K562 (cell line): ENCODE data around the gene ZNF691. TPM values are rescaled to one million over a fixed set of nuclear protein-coding genes. Genes with fewer than 3 reads are reported as not detected.

Experiments
- CBX2 ChIP-seq: fragments of 200-600 bp; sonication (generic); IDR thresholded peaks from one replicate; pipeline ENCODE4 v1.6.1; 2012; ENCODE audit warnings: mild to moderate bottlenecking, low read length, inconsistent platforms; ENCODE audit not compliant: insufficient read depth, poor library complexity, severe bottlenecking
- CCNT2 ChIP-seq: IDR thresholded peaks from 2 replicates; pipeline ENCODE4 v1.6.1; 2011; ENCODE audit warnings: borderline replicate concordance, low read depth, mild to moderate bottlenecking, moderate library complexity, mixed read lengths, low read length; ENCODE audit not compliant: insufficient read length; ENCODE audit errors: extremely low read depth
- CHD7 ChIP-seq: fragments of 200-600 bp; sonication (generic); IDR thresholded peaks from one replicate; pipeline ENCODE4 v1.6.1; 2012; ENCODE audit warnings: mild to moderate bottlenecking, low read depth, low read length, inconsistent platforms
- FOXP1 ChIP-seq: sonication (generic); formaldehyde crosslinking; IDR thresholded peaks from 2 replicates; pipeline ENCODE4 v1.8.0; 2022; ENCODE audit warnings: mild to moderate bottlenecking, missing genetic modification reagents
- GABPB1 ChIP-seq: sonication (generic); formaldehyde crosslinking; IDR thresholded peaks from 2 replicates; pipeline ENCODE4 v1.8.0; 2022; ENCODE audit warnings: mild to moderate bottlenecking, missing genetic modification reagents
- PTRF ChIP-seq: fragments of 450-650 bp; IDR thresholded peaks from 2 replicates; pipeline ENCODE4 v1.6.1; 2016; ENCODE audit warnings: mild to moderate bottlenecking, missing genetic modification characterization, missing compliant biosample characterization
- RFX7 ChIP-seq: fragments of 250-450 bp; sonication (Bioruptor Pico); IDR thresholded peaks from 2 replicates; pipeline ENCODE4 v1.5.1; 2021; ENCODE audit warnings: mild to moderate bottlenecking
- TRIM24 ChIP-seq, 2 experiments: fragments of 450-650 bp; IDR thresholded peaks; 2 replicates each; pipeline ENCODE4 v1.6.1; 2016
- TSC22D4 ChIP-seq: fragments of 450-650 bp; IDR thresholded peaks from 2 replicates; pipeline ENCODE4 v1.6.1; 2016; ENCODE audit warnings: missing genetic modification characterization, missing biosample characterization, control low read depth
- ZFP1 ChIP-seq: fragments of 450-650 bp; formaldehyde crosslinking; IDR thresholded peaks from 2 replicates; pipeline ENCODE4 v1.4.0; 2020; ENCODE audit warnings: mild to moderate bottlenecking, mixed read lengths
- ZNF124 ChIP-seq: sonication (generic); formaldehyde crosslinking; IDR thresholded peaks from 2 replicates; pipeline ENCODE4 v1.8.1; 2022; ENCODE audit warnings: missing genetic modification reagents
- polyA plus RNA-seq, 8 experiments: library from polyadenylated mRNA; depleted of rRNA in 4 of 8; stranded (reverse) in 5 of 8; unstranded in 3 of 8; fragments of >200 nt; fragmentation: Nextera tagmentation in 2 of 8; fragmentation: Illumina TruSeq in 1 of 8; extraction: Ambion mirVana in 2 of 8; extraction: Trizol in 1 of 8; gene quantifications; 2 replicates each; pipeline versions ENCODE4 v1.2.1 to v1.2.3, GENCODE V29; 2011 to 2014; ENCODE audit warnings: inconsistent platforms in 1 of 8, missing spikeins in 1 of 8
- total RNA-seq, 7 experiments: library from RNA; depleted of rRNA in 6 of 7; stranded (reverse); fragments of >200 nt in 6 of 7; fragmentation: Illumina TruSeq in 2 of 7; extraction: Trizol in 2 of 7; gene quantifications; 2 replicates each; pipeline versions ENCODE4 v1.2.1 to v1.2.3, GENCODE V29; 2011 to 2021; ENCODE audit warnings: low replicate concordance in 1 of 7
- TF ChIP-seq, protein P1 (sequence below): fragments of 250-450 bp; sonication (Bioruptor Pico); IDR thresholded peaks from 2 replicates; pipeline ENCODE4 v1.8.0; 2021; ENCODE audit warnings: mild to moderate bottlenecking, moderate library complexity

ZNF691 gene
- total and polyA plus RNA-seq, 9 of the 15 experiments (the other 6 are each of a cell fraction or from before 2014, with no cell fraction given): 10.7 to 30.4 (median 14.8) TPM

DNA sequence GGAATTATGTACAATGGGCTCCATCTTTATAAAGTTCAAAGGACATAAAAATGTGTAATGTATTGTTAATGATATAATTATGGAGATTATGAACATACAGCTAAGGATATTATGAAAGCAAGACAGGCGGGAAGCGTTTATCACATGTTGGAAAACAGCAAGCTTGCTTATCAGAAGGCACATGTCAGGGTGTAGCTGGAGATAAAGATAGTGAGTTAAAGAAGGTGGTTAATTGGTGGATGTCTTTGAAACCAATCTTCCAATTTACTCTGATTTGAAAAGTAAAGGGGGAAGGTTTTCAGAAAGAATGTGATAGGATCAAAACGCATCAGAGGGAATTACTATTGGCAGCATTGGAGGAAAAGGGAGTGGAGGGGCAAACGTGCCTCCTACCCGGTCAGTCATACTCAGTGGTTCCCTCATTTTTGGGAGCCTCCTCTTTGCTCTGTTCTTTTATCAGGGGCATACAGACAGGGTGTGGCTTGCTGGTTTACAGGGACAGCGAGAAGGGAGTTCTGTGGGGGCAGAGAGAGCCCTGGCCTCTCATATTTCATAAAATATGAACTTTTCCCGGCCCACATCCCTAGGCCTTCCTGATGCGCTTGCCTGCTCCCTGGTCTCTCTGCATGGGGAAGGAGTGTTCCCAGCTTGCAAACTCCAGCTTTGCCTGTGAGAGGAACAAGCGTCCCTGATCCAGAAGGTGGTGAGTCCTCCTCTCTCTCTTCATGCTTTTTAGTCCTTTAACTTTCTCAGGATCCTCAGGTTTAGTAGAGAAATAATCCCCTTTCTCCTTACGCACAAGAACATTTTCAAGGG, 21.2 kb upstream of the ZNF691 start (continued):
- no peak for TF ChIP-seq CHD7
- TF ChIP-seq ZNF124 (CRISPR knock-in tag): no peak
- TF ChIP-seq CBX2: no peak
- no peak for TF ChIP-seq ZFP1 (CRISPR knock-in tag)
- TF ChIP-seq RFX7 (CRISPR knock-in tag): no peak
- peak; percentile 99 for TF ChIP-seq CCNT2
- no peak for TF ChIP-seq TSC22D4 (tag)
- TF ChIP-seq, protein P1, sequence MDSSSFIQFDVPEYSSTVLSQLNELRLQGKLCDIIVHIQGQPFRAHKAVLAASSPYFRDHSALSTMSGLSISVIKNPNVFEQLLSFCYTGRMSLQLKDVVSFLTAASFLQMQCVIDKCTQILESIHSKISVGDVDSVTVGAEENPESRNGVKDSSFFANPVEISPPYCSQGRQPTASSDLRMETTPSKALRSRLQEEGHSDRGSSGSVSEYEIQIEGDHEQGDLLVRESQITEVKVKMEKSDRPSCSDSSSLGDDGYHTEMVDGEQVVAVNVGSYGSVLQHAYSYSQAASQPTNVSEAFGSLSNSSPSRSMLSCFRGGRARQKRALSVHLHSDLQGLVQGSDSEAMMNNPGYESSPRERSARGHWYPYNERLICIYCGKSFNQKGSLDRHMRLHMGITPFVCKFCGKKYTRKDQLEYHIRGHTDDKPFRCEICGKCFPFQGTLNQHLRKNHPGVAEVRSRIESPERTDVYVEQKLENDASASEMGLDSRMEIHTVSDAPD (CRISPR knock-in tag): no peak
- TF ChIP-seq PTRF (tag): peak; percentile 16; the same call in 1 of the 2 replicates
- peak; percentile 88 to 93 for TF ChIP-seq TRIM24 (IDR thresholded peaks at IDR 0.05)
- TF ChIP-seq GABPB1 (CRISPR knock-in tag): peak; percentile 46; the same call in 1 of the 2 replicates
- no peak for TF ChIP-seq FOXP1
